GM12892 (cell line): ENCODE results near the gene CPSF2.

Source experiments
- POLR2A ChIP-seq: IDR thresholded peaks from 2 replicates; pipeline ENCODE4 v1.6.1; 2011; ENCODE audit warnings: low read depth, low read length, control low read depth
- POLR2AphosphoS5 ChIP-seq: IDR thresholded peaks from 2 replicates; pipeline ENCODE4 v1.6.1; 2011; ENCODE audit warnings: low read depth, low read length, control low read depth
- TAF1 ChIP-seq: IDR thresholded peaks from 2 replicates; pipeline ENCODE4 v1.6.1; 2011; ENCODE audit warnings: low read depth, mild to moderate bottlenecking, control low read depth, low read length, borderline replicate concordance

DNA sequence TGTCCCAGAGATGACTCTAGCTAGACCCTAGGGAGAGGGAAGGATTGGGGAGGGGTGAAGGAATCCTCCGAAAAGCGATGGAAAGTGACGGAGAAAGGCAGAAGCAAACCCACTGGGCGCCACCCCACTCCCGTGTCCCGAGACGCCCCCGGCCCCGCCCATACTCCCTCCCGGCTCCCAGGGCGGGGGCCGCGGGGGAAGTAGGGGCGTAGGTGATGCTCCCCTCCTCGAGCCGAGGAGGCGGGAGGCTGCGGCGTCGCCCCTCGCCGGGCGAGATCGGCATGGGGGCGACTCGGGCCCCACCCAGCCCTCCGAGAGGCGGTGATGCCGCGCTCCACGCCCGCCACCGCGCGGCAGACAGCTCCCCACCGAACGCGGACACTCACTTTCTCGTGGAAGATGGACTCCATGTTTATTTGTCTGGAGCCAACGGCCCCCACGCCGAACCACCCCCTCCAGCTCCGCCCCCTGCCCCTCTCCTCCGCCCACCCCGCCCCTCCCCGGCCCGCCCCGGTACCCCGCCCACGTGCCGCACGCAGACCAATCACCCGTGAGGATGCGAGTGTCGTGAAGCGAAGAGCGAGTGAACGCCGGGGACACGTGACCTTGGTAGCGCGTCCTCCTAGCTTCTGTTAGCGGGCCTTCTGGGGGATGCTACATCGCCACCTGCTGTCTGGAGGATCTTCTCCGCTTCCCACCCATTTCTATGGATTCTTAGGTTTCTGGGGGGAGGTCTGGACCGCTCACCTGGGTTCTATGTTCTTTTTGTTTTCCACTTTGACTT, 15.4 kb upstream of the CPSF2 start, which contains the start of gene ATXN3:
- TF ChIP-seq TAF1 (no peak), POLR2A (peak; percentile 69; the same call in 1 of the 2 replicates), POLR2AphosphoS5 (peak; percentile 56; the same call in 1 of the 2 replicates)
